Spleen (tissue), 11 donors: ENCODE results near the gene ZNF574. TPM values are rescaled to one million over a fixed set of nuclear protein-coding genes. Genes with fewer than 3 reads are reported as not detected.
"Not testable (repeated sequence)": the region's sequence is repeated elsewhere in the genome, so short reads cannot be mapped to it uniquely, and the experiment has no call there.

Experiments
- DNase-seq: peaks from one replicate; pipeline ENCODE4 v3.0.0-alpha.2; 2020
- H3K27ac ChIP-seq, 8 donors: fragments of 200-600 bp; sonication (generic) in 7 of 8; 1 replicate in 4 of 8; 2 replicates in 4 of 8; pipeline versions ENCODE4 v1.5.0 to v1.8.0; 2016 to 2021; ENCODE audit warnings: inconsistent platforms in 4 of 8, mild to moderate bottlenecking in 4 of 8, moderate library complexity in 1 of 8
- H3K27me3 ChIP-seq, 7 donors: fragments of 200-600 bp; sonication (generic) in 6 of 7; replicated peaks in 1 of 7; 1 replicate in 4 of 7; 2 replicates in 3 of 7; pipeline versions ENCODE4 v1.5.0 to v1.8.0; 2016 to 2021; ENCODE audit warnings: inconsistent platforms in 3 of 7, mild to moderate bottlenecking in 1 of 7
- H3K36me3 ChIP-seq, 6 donors: fragments of 200-600 bp; sonication (generic) in 5 of 6; 1 replicate in 4 of 6; 2 replicates in 2 of 6; pipeline versions ENCODE4 v1.5.0 to v1.8.0; 2016 to 2021; ENCODE audit warnings: inconsistent platforms in 2 of 6
- H3K4me1 ChIP-seq, 6 donors: fragments of 200-600 bp; sonication (generic) in 5 of 6; 1 replicate in 3 of 6; 2 replicates in 3 of 6; pipeline versions ENCODE4 v1.5.0 to v1.8.0; 2016 to 2021; ENCODE audit warnings: inconsistent platforms in 3 of 6
- H3K4me3 ChIP-seq, 8 donors: fragments of 200-600 bp; sonication (generic) in 7 of 8; 1 replicate in 4 of 8; 2 replicates in 4 of 8; pipeline versions ENCODE4 v1.5.0 to v1.8.0; 2016 to 2021; ENCODE audit warnings: inconsistent platforms in 4 of 8, mild to moderate bottlenecking in 4 of 8, moderate library complexity in 2 of 8
- H3K9me3 ChIP-seq, 8 donors: fragments of 200-600 bp; sonication (generic) in 7 of 8; 1 replicate in 4 of 8; 2 replicates in 4 of 8; pipeline versions ENCODE4 v1.5.0 to v1.8.0; 2016 to 2021; ENCODE audit warnings: inconsistent platforms in 4 of 8
- CTCF ChIP-seq, 11 experiments: fragments of 200-600 bp in 7 of 11; fragments of 450-650 bp in 4 of 11; sonication (generic) in 4 of 11; IDR thresholded peaks in 8 of 11; conservative IDR thresholded peaks in 3 of 11; 1 replicate in 7 of 11; 2 replicates in 4 of 11; pipeline versions ENCODE4 v1.4.0 to v1.8.0; 2016 to 2021; ENCODE audit warnings: antibody characterized with exemption in 11 of 11, inconsistent platforms in 4 of 11, mild to moderate bottlenecking in 1 of 11
- POLR2A ChIP-seq, 3 donors: fragments of 450-650 bp; IDR thresholded peaks; one replicate each; pipeline ENCODE4 v1.5.1; 2017; ENCODE audit warnings: antibody characterized with exemption in 3 of 3, mild to moderate bottlenecking in 1 of 3
- POLR2AphosphoS5 ChIP-seq, 3 donors: sonication (generic); formaldehyde crosslinking; IDR thresholded peaks; one replicate each; pipeline ENCODE4 v1.5.1; 2017; ENCODE audit warnings: antibody characterized with exemption in 3 of 3
- WGBS, 5 donors: extraction: QIAGEN DNeasy Blood & Tissue Kit in 3 of 5; methylation state at CpG; one replicate each; pipeline versions ENCODE4 v1.1.5 to v1.1.7; 2013 to 2018; 5-methylcytosine and 5-hydroxymethylcytosine counted together
- intact Hi-C: fragments of 100-400 bp; cut with DNase I; formaldehyde crosslinking; loops from one replicate; pipeline ENCODE4 v1.15.0; 2023; ENCODE audit warnings: low total_unique reads
- polyA plus RNA-seq, 3 donors: library from polyadenylated mRNA; stranded (reverse); fragments of 200-250 nt; gene quantifications; one replicate each; pipeline ENCODE4 v1.2.1, GENCODE V29; 2013
- total RNA-seq, 7 donors: library from RNA; depleted of rRNA in 3 of 7; stranded (reverse); fragments of >200 nt in 3 of 7; fragmentation: NEBNext Ultra II Directional in 4 of 7; extraction: Animal tissue kit (Norgen Biotek cat#: 25700) in 4 of 7; gene quantifications; one replicate each; pipeline versions ENCODE4 v1.1.0 to v1.2.1, GENCODE V29; 2016 to 2021
- donor health status: healthy with polysubstance abuse.
- donor health status: DM: no; HTN: no; CAD: no; lungs with moderate emphysema.
- donor health status: DM: no; HTN: no; CAD: no.
- donor health status: Bipolar disorder and iron deficiency.
- donor health status: healthy.
- donor health status: DM: no; HTN: no; CAD: no.
- donor health status: DM: yes; HTN: yes; CAD: no.

The ZNF574 gene
- total and polyA plus RNA-seq, 10 donors: 4.7 to 21.0 (median 15.3) TPM

- Histone ChIP-seq H3K4me3 (no peak overlapping the region), H3K4me1 (peaks cover 0 to 3% (median under 1%) of the 10 kb centered on the region in 6 donors), H3K27me3 (peaks cover 0 to 7% (median 0%) of the 10 kb centered on the region in 7 donors), H3K36me3 (peaks cover 0 to 95% (median 39%) of the 10 kb centered on the region in 6 donors), H3K9me3 (no peaks in the 10 kb centered on the region), H3K27ac (no peak overlapping the region)
- 68 to 78% (median 73%) methylated on average over 6 of the region's 6 CpGs for WGBS, 5 donors
- no peak for TF ChIP-seq POLR2AphosphoS5 (IDR thresholded peaks at IDR 0.05)
- no peak for TF ChIP-seq CTCF (IDR thresholded peaks at IDR 0.05 in 8 of 11, conservative IDR thresholded peaks at IDR 0.05 in 3 of 11)
- intact Hi-C loops: no loop called here
- DNase-seq: no peak
These were observed 23.5 kb downstream of the ZNF574 start for GRCh38 chr19:42099336-42099925.

- peaks cover 0 to 93% (median 31%) of the 10 kb centered on the region in 6 donors for H3K36me3 ChIP-seq
- intact Hi-C loops, H3K4me1 ChIP-seq, H3K9me3 ChIP-seq, DNase-seq, H3K4me3 ChIP-seq, H3K27me3 ChIP-seq, H3K27ac ChIP-seq: not testable (repeated sequence)
- 94 to 96% (median 94%) methylated on average over 10 of the region's 10 CpGs for WGBS, 5 donors
These were observed 24.3 kb downstream of the ZNF574 start for GRCh38 chr19:42100241-42100640.

- H3K4me1 ChIP-seq: no peaks in the 10 kb centered on the region
- TF ChIP-seq CTCF (IDR thresholded peaks at IDR 0.05 in 8 of 11, conservative IDR thresholded peaks at IDR 0.05 in 3 of 11) (no peak), POLR2AphosphoS5 (IDR thresholded peaks at IDR 0.05) (no peak), POLR2A (IDR thresholded peaks at IDR 0.05) (no peak)
- intact Hi-C loops: no loop called here
- no peaks in the 10 kb centered on the region for H3K9me3 ChIP-seq
- DNase-seq: no peak
- no peaks in the 10 kb centered on the region for H3K27me3 ChIP-seq
- peaks cover 0 to 76% (median 22%) of the 10 kb centered on the region in 6 donors for H3K36me3 ChIP-seq
- H3K27ac ChIP-seq: no peak overlapping the region
- H3K4me3 ChIP-seq: no peak overlapping the region
- WGBS, 5 donors: 91 to 95% (median 94%) methylated on average over 2 of the region's 2 CpGs
These were observed 26.9 kb downstream of the ZNF574 start for GRCh38 chr19:42102877-42103276.

GRCh38 chr19:42105368-42105767, 29.4 kb downstream of the ZNF574 start:
- no peak overlapping the region for H3K27ac ChIP-seq
- no peak for DNase-seq
- intact Hi-C loops: no loop called here
- H3K27me3 ChIP-seq: no peaks in the 10 kb centered on the region
- no peak for TF ChIP-seq CTCF (IDR thresholded peaks at IDR 0.05 in 8 of 11, conservative IDR thresholded peaks at IDR 0.05 in 3 of 11)
- no peak for TF ChIP-seq POLR2AphosphoS5 (IDR thresholded peaks at IDR 0.05)
- TF ChIP-seq POLR2A (IDR thresholded peaks at IDR 0.05): no peak
- peaks cover 0 to 24% (median 17%) of the 10 kb centered on the region in 6 donors for H3K4me1 ChIP-seq
- 58 to 94% (median 77%) methylated on average over 2 of the region's 2 CpGs for WGBS, 5 donors
- H3K4me3 ChIP-seq: no peak overlapping the region
- no peaks in the 10 kb centered on the region for H3K9me3 ChIP-seq
- peaks cover 0 to 59% (median 3%) of the 10 kb centered on the region in 6 donors for H3K36me3 ChIP-seq
